Right atrium auricular region (tissue), 2 donors: ENCODE measurements around the gene PDE4C. TPM values are rescaled to one million over a fixed set of nuclear protein-coding genes. Genes with fewer than 3 reads are reported as not detected.

Source experiments
- DNase-seq: peaks from one replicate; pipeline ENCODE4 v3.0.0-alpha.2; 2019; ENCODE audit warnings: low spot score
- H3K27ac ChIP-seq, 2 donors: fragments of 200-600 bp; sonication (generic); 1 replicate in 1 of 2; 2 replicates in 1 of 2; pipeline ENCODE4 v1.5.1; 2016 to 2019
- H3K27me3 ChIP-seq, 2 donors: fragments of 200-600 bp; sonication (generic); one replicate each; pipeline versions ENCODE4 v1.5.1 to v1.6.0; 2017 to 2019
- H3K36me3 ChIP-seq: fragments of 200-600 bp; sonication (generic); one replicate; pipeline ENCODE4 v1.5.1; 2016
- H3K4me1 ChIP-seq, 2 donors: fragments of 200-600 bp; sonication (generic); one replicate each; pipeline versions ENCODE4 v1.5.1 to v1.6.0; 2017 to 2019
- H3K4me3 ChIP-seq, 2 donors: fragments of 200-600 bp; sonication (generic); 1 replicate in 1 of 2; 2 replicates in 1 of 2; pipeline ENCODE4 v1.5.1; 2017 to 2019; ENCODE audit warnings: mild to moderate bottlenecking in 1 of 2, moderate library complexity in 1 of 2
- H3K9me3 ChIP-seq, 2 donors: fragments of 200-600 bp; sonication (generic); one replicate each; pipeline ENCODE4 v1.5.1; 2019
- CTCF ChIP-seq, 2 donors: fragments of 200-600 bp; sonication (generic); IDR thresholded peaks; one replicate each; pipeline ENCODE4 v1.5.1; 2019; ENCODE audit warnings: antibody characterized with exemption in 2 of 2
- total RNA-seq, 2 donors: library from RNA; depleted of rRNA; stranded (reverse); fragments of >200 nt; gene quantifications; one replicate each; pipeline ENCODE4 v1.1.0, GENCODE V29; 2016

Gene PDE4C
- total RNA-seq, 2 donors from 2014 or later, result 1.4 TPM; not detected in 1

- no peak for DNase-seq
- Histone ChIP-seq H3K4me1 (peaks cover 0 to 9% of the 10 kb centered on the region in 2 donors), H3K9me3 (peaks cover 0 to 12% of the 10 kb centered on the region in 2 donors), H3K4me3 (no peak overlapping the region), H3K27ac (no peak overlapping the region), H3K36me3 (no peaks in the 10 kb centered on the region), H3K27me3 (no peaks in the 10 kb centered on the region)
- TF ChIP-seq CTCF (IDR thresholded peaks at IDR 0.05), result no peak
Observed at GRCh38 chr19:18233224-18233825, 7.1 kb upstream of the PDE4C start.

- no peak overlapping the region for H3K27ac ChIP-seq
- peaks cover 0 to 12% of the 10 kb centered on the region in 2 donors for H3K9me3 ChIP-seq
- H3K36me3 ChIP-seq, result no peaks in the 10 kb centered on the region
- no peak for DNase-seq
- TF ChIP-seq CTCF (IDR thresholded peaks at IDR 0.05), result no peak
- H3K27me3 ChIP-seq, result no peaks in the 10 kb centered on the region
- H3K4me1 ChIP-seq, result peaks cover 0 to 16% of the 10 kb centered on the region in 2 donors
- H3K4me3 ChIP-seq, result no peak overlapping the region
Observed at GRCh38 chr19:18232540-18233223, 6.4 kb upstream of the PDE4C start.

GRCh38 chr19:18231775-18232174 is 5.5 kb upstream of the PDE4C start:
- no peak overlapping the region for H3K27ac ChIP-seq
- H3K27me3 ChIP-seq, result no peaks in the 10 kb centered on the region
- TF ChIP-seq CTCF (IDR thresholded peaks at IDR 0.05), result no peak
- no peaks in the 10 kb centered on the region for H3K36me3 ChIP-seq
- DNase-seq, result no peak
- no peak overlapping the region for H3K4me3 ChIP-seq
- H3K4me1 ChIP-seq, result peaks cover 0 to 25% of the 10 kb centered on the region in 2 donors
- peaks cover 0 to 12% of the 10 kb centered on the region in 2 donors for H3K9me3 ChIP-seq

- Histone ChIP-seq H3K27ac (no peak overlapping the region), H3K4me3 (no peak overlapping the region), H3K9me3 (peaks cover 0 to 12% of the 10 kb centered on the region in 2 donors), H3K36me3 (no peaks in the 10 kb centered on the region), H3K4me1 (peaks cover 0 to 28% of the 10 kb centered on the region in 2 donors), H3K27me3 (peaks cover 0 to 2% of the 10 kb centered on the region in 2 donors)
- DNase-seq, result no peak
- no peak for TF ChIP-seq CTCF (IDR thresholded peaks at IDR 0.05)
Observed at GRCh38 chr19:18230941-18231734, 4.9 kb upstream of the PDE4C start.

- Histone ChIP-seq H3K9me3 (peaks cover 0 to 12% of the 10 kb centered on the region in 2 donors), H3K27ac (no peak overlapping the region), H3K4me3 (no peak overlapping the region), H3K36me3 (no peaks in the 10 kb centered on the region), H3K4me1 (peaks cover 0 to 40% of the 10 kb centered on the region in 2 donors), H3K27me3 (peaks cover 0 to 12% of the 10 kb centered on the region in 2 donors)
- no peak for DNase-seq
- no peak for TF ChIP-seq CTCF (IDR thresholded peaks at IDR 0.05)
Observed at GRCh38 chr19:18229915-18230314, 3.7 kb upstream of the PDE4C start.
